Occipital lobe (tissue), 2 donors: ENCODE measurements around the gene ASB14. TPM values are rescaled to one million over a fixed set of nuclear protein-coding genes. Genes with fewer than 3 reads are reported as not detected.
"Not testable (repeated sequence)": the region's sequence is repeated elsewhere in the genome, so short reads cannot be mapped to it uniquely, and the experiment has no call there.

Source experiments
- DNase-seq: peaks from one replicate; lab custom pipeline; 2025; lab: John Stamatoyannopoulos, UW
- total RNA-seq: library from RNA; depleted of rRNA; stranded (reverse); fragments of >200 nt; gene quantifications from one replicate; pipeline ENCODE4 v1.2.3, GENCODE V29; 2014

ASB14 gene
- total RNA-seq: not detected

DNA sequence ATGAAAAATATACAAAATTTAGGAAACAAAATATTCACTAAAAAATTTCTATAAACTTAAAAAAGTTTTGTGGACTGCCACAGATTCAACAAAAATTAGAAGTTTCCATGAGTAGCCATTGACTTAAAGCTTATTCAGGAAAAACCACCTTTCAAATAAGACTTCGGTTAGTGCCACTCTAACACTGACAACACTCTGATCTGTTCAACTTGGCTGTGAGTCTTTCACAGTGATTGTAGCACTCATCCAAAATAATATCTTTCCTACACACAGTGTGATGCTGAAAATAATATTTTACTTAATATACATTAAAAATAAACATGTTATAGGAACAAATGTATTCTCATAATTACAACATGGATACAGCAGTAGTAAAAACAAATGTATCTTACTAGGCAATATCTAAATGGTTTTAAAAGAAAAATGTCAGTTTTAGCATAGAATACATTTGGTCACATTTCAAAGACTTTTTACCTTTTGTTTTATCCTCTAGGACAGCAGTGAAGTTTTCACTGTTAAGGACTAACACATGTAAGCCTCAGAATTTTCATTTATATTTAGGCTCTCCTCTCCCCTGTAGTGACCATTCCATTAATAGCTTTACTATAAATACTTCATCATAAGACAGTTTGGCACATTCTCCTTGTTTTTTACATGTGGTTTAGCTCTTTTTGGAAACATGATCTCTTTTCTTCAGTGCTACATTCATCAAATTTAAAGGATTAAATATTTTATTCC is at the start of gene ASB14:
ASB14 (minus strand) TSS at position 527 of the 738 bp plus-strand sequence. CDS start 652 bp downstream, outside the sequence.
- DNase-seq: no peak

DNA sequence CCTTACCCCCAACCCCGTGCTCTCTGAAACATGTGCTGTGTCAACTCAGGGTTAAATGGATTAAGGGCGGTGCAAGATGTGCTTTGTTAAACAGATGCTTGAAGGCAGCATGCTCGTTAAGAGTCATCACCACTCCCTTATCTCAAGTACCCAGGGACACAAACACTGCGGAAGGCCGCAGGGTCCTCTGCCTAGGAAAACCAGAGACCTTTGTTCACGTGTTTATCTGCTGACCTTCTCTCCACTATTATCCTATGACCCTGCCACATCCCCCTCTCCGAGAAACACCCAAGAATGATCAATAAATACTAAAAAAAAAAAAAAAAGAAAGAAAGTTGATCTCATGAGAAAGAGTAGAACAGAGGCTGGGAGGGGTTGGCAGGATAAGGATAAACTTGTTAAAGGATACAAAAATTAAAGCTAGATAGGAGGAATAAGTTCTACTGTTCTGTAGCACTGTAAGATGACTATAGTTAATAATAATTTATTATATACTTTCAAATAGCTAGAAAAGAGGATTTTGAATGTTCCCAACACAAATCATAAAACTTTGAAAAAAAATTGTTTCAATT is 46.7 kb upstream of the ASB14 start:
- not testable (repeated sequence) for DNase-seq

DNA sequence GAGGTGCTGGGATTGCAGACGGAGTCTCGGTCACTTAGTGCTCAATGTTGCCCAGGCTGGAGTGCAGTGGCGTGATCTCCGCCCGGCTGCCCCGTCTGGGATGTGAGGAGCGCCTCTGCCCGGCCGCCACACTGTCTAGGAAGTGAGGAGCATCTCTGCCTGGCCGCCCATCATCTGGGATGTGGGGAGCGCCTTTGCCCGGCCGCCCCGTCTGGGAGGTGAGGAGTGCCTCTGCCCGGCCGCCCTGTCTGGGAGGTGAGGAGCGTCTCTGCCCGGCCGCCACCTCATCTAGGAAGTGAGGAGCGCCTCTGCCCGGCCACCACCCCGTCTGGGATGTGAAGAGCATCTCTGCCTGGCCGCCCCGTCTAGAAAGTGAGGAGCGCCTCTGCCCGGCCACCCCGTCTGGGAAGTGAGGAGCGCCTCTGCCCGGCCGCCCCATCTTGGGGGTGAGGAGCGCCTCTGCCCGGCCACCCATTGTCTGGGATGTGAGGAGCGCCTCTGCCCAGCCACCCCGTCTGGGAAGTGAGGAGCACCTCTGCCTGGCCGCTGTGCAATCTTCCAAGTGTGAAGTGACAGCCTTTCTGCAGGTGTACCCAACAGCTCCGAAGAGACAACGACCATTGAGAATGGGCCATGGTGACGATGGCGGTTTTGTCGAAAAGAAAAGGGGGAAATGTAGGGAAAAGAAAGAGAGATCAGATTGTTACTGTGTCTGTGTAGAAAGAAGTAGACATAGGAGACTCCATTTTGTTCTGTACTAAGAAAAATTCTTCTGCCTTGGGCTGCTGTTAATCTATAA is 46.0 kb upstream of the ASB14 start:
- DNase-seq: not testable (repeated sequence)

DNA sequence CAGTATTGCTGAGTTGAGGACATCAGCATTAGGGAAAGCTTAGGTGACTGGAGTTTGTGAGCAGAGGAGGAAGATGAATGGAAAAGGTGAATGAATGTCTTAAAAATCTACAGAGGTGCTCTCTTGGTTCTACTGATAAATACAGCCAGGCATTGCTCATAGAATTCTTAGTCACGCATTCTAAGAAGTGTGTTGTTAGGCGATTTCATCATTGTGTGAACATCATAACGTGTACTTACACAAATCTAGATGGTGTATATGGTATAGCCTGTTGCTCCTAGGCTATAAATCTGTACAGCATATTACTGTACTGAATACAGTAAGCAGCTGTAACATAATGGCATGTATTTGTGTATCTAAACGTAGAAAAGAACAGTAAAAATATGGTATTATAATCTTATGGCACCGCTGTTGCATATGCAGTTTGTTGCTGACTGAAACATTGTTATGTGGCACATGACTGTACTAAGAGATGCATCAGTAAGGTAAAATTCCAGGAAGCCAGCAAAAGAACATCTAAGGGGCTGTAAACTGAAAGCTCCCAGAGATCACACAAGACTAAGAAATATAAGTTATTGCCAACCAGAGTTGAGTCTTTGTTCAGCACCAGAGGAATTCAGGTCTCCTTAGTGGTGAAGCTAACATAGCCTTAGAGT is 42.9 kb upstream of the ASB14 start:
- DNase-seq: no peak

DNA sequence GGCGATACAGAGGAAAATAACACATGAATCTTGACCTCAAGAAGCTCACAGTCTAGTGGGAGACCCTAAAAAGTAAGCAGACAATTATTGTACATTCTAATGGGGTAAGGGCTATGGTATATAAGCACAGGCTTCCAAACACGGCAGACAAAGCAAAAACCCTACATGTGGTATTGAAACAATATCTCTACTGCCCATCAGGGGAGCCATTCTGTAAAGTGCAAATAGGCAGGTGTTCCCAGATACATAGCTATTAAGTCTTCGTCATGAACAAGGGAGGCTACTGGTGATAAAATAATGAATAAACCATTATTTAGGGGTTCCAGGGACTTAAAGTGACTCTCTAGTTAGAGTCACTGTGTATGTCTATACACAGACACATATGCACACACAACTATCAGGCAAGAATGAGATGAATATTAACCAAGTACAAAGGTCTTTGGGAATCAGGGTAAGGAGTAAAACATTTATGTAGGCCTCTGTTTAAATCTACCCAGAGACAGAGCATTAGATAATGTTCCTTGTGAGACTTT is 38.7 kb upstream of the ASB14 start:
- no peak for DNase-seq

DNA sequence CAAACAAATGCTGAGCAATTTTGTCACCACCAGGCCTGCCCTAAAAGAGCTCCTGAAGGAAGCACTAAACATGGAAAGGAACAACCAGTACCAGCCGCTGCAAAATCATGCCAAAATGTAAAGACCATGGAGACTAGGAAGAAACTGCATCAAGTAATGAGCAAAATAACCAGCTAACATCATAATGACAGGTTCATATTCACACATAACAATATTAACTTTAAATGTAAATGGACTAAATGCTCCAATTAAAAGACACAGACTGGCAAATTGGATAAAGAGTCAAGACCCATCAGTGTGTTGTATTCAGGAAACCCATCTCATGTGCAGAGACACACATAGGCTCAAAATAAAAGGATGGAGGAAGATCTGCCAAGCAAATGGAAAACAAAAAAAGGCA is 34.0 kb upstream of the ASB14 start:
- not testable (repeated sequence) for DNase-seq

DNA sequence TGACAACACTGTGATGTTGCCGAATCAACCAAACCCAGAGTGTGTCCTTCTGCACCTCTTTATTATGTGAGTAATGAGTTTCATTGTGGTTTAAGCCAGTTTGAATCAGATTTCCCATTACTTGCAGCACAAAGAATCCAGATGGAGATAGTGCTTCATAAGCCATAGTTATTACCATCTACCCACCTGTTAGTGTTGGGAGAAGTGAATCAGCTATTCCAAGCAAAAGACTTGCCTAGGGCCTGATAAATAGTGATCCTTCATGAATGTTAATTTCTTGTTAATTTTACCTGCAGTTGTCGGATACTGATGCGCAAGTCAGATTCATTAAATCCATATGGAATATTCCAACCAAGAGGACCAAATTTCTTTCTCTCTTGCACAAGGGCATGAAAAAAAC is 21.7 kb upstream of the ASB14 start:
- DNase-seq: no peak

DNA sequence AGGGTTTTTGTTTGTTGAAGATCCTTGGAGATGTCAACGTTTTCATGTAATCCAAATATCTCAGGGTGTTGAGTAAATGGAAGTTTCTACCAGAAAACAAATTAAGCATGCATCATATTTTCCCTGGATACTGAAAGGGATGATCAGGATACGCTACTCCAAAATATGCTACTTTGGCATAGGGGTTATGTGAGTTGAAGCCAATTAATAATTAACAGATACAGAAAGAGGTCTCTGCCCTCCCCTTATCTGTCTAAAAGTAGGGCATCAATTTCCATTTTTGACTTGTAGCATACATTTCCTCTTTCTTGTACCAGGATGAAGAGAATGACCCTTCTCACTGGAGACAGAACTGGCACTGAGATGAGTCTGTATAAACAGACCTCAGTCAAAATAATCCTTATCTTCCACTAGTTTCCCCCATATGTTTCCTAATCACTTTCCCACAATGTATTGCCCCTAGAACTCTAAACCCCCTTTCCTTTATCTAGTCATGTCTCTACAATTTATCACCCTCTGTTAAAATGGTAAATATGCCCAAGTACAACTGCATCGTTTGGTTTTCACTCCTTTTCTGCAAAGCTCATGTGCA is 17.4 kb upstream of the ASB14 start:
- no peak for DNase-seq

DNA sequence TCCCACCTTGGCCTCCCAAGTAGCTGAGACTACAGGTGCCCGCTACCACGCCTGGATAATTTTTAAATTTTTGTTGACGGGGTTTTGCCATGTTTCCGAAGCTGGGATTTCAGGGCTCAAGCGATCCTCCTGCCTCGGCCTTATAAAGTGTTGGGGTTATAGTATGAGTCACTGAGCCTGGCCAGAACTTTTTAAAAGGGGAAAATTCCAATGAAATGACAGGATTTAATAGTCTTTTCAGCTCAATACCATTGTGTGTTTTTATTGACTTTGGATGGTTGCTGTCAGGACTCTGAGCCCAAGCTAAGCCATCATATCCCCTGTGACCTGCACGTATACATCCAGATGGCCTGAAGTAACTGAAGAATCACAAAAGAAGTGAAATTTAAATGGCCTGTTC is 11.0 kb upstream of the ASB14 start:
- not testable (repeated sequence) for DNase-seq

DNA sequence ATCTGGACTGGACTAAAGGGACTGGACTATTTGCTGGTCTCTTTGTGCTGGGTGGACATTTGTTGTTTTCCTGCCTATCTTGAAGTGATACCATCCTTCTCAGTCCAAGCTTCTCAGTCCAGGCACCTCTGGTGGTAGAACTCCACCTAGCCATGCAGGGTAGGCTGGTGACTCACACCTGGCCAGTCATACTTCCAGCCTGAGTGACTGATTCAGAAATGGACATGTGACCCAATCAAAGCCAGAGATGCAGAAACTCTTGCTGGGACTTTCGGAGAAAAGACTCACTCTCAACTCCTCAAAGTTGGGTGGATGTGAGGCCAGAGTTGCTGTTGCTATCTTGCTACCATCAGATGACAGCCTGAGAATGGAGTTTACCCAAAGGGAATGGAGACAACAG is 5.6 kb upstream of the ASB14 start:
- no peak for DNase-seq

DNA sequence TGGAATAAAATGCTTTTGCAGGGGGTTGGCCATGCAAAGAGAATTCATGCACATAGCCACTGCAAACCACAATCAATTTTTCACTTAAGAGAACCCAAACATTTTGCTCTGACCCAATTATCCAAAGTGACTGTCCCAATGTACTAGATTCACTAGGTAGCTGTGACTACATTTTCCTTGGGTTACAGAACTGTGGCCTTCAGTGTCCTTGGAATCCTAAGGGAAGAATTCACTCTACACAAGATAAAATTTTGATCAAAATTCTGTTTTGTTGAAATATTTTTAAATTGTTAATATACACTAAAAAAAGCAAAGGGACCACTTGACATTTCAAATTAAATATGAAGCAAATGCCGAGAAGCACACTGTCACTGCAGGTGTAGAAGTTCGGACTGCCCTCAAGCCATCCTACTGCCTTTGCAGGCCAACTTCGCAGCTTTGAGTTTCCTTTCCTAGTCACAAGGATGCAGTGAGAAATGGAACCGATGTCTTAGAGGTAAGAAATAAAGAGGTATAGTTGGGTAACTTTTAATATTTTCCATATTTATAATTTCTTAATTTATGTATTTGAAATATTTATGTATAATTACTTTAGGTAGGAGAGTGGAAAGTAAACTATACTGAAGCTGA is 527 bp upstream of the ASB14 start:
- no peak for DNase-seq

DNA sequence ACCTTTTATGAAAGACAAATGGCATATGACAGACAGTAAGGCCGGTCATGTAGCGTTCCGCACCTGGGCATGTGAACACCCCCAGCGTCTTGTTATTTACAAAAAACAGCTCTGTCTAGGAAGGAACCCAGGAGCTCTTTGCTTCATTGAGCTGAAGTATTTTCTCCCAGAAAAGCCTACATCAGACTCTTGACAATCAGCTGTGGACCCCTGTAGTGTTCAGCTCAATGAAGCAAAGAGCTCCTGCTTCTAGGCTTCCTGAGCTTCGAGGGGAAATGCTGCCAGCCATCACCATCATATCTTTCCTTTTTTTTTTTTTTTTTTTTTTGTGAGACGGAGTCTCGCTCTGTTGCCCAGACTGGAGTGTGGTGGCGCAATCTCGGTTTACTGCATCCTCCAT is 4.1 kb downstream of the ASB14 start:
- no peak for DNase-seq

DNA sequence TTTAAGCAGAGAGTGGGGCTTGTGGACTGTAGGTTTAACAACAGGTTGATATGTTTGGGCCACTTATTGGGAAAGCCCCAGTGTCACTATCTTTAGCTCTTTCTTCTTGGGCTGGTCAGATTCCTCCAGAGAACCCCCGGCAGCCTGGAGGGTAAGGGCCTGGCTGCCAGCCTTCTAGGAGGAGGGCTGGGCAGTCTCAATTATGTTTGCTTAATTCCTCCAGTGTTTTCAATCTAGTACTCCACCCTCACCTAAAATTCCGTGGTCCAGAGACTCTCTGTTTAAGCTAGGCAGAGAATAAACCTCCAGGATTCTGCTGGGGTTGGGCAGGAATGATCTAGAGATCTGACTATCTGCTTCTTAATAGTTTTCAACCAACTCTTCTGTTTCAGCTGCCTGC is 5.3 kb downstream of the ASB14 start:
- no peak for DNase-seq

DNA sequence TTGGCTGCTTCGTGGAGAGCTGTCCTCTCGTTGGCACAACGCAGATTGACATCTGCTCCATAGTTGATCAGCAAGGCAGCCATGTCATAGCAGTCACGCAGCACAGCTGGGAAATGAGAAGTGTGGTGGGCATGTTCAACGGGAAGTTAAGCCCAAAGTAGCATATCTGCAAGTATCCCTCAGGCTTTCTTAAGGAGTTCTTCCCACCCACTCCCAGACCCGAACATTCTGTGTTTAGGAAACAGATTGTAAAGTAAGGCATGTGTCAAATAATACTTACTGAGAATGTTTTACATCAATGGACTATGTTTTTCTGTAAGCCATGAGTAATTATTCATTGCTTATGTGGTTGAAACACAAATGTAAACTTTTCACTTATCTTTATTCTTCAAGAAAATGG is 9.2 kb downstream of the ASB14 start:
- no peak for DNase-seq

DNA sequence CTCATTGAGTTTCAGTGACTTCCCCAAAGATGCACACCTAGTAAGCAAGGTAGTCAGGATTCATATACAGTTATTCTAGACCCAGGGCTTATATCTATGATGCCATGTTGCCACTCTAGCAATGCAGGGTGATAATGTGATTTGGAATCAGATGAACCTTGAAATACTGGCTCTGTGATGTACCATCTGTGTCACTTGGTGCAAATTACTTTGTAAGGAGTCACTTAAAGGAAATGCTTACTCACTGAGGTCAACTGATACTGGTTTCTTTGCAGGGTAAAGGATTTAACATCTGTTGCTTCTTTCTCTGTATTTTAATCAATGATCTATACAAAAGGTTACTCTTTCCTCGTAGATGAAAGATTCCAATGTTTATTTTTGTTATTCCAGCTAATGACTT is 10.8 kb downstream of the ASB14 start:
- DNase-seq: no peak

DNA sequence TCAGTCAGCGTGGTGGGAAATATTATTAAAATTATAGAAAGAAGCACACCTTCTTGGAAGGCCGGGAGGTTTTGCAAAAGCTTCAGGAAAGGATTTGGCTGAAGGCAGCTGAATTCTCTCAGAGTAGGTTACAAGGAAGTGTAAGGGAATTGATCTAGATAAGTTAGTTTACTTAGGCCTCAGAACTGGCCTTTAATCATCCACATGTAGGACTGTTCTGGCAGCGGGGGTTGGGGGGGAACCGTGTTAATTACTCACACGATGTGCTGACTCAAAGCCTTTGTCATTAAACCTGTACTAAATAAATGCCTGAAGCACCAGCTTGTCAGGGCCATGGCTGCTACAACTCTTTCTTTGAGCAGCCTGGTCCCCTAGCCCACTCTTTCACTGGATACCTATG is 12.8 kb downstream of the ASB14 start:
- no peak for DNase-seq

DNA sequence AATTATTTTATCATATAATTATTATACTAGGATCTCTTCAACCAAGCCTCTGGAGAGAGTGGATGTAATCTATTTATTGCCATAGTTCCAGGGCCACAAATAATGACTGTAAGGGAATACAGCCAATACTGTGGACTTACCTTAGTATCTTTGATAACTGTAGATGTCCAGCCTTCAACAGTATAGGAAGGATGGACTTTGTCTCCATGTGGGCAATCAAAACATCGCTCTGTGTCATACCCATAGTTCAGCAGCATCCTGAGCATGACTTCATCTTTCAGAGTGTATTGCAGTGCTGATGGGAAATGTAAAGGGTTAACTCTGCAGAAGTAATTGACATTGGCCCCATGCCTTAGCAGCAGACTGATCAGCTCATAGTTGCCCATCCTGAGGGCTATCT is 14.2 kb downstream of the ASB14 start:
- no peak for DNase-seq

DNA sequence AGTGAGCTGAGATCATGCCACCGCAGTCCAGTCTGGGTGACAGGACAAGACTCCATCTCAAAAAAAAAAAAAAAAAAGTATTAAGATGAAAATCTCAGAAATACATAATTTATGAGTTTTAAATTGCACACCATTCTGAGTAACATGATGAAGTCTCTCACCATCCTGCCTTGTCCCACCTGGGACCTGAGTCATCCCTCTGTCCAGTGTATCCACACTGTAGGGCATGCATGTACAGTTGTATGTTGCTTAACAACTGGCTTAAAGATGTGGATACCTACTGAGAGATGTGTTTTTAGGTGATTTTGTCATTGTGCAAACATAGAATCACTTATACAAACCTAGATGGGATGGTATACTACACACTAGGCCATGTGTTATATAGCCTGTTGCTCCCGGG is 17.1 kb downstream of the ASB14 start:
- DNase-seq: no peak

DNA sequence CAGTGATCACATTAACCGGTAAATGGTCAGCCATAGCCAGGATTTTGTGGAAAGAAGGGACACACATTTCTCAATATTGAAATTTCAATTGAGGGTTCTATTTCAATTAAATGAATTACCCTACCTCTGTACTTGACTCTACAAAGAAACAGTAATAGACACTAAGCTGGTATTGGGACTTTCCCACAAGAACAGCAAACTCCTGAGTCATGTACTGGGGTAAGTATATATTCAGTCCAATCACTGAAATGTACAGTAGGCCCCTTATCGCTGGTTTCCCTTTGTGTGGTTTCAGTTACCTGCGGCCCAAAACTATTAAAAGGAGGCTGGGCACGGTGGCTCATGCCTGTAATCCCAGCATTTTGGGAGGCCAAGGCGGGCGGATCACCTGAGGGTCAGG is 17.6 kb downstream of the ASB14 start:
- no peak for DNase-seq

DNA sequence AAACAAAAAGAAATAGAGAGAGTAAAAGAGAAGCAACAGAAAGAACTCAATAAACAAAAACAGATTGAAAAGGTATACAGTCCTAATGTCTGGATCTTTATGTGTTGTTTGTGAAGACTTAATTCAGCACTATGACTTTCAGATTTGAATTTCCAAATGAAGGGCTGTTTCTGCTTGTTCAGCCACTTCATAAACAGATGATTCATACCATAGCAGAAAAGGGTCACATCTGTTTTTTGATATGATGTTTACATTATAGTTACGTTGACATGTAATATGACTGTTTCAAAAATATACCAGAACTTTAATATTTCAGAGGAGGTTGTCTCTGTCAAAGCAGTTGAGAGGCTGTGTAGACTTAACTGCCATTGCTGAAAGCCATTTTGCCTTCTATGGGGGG is 24.1 kb downstream of the ASB14 start:
- DNase-seq: no peak

DNA sequence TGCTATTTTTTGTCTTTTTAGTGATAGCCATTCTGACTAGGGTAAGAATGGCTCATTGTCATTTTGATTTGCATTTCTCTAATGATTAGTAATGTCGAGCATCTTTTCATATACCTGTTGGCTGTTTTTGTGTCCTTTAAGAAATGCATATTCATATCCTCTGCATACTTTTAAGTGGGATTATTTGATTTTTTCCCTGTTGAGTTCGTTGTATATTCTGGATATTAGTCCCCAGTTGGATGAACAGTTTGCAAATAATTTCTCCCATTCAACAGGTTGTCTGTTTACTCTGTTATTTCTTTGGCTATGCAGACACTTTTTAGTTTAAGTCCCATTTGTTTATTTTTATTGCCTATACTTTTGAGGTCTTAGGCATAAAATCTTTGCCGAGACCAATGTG is 30.6 kb downstream of the ASB14 start:
- DNase-seq: no peak
